HepG2 (cell line): Measurements from ENCODE around the gene DNASE2. TPM values are rescaled to one million over a fixed set of nuclear protein-coding genes. Genes with fewer than 3 reads are reported as not detected.

Experiments
- ATAC-seq: fragments of 200-7000 bp; cut with Tn5 transposase; 3 replicates; pipeline ENCODE4 v1.9.1; 2020; ENCODE audit warnings: mild to moderate bottlenecking, moderate library complexity
- BruUV-seq: library from RNA; stranded (reverse); fragments of 400-500 nt; replicated peaks from 2 replicates; lab custom pipeline; 2021; lab: Mats Ljungman, UMichigan
- CTCF ChIA-PET: fragments of 300-600 bp; formaldehyde crosslinking; extraction: SDS; loops from one replicate; lab custom pipeline; 2021; ENCODE audit warnings: low total read pairs, inconsistent platforms, low intra/inter-chr PET ratio; lab: Yijun Ruan, JAX
- POLR2A ChIA-PET: fragments of 350-600 bp; sonication (Branson Sonifier 250); formaldehyde crosslinking; loops from one replicate; lab custom pipeline; 2020; ENCODE audit warnings: antibody characterized with exemption, inconsistent platforms; lab: Yijun Ruan, JAX
- DNase-seq: peaks from one replicate; pipeline ENCODE4 v3.0.0-alpha.2; 2015; ENCODE audit warnings: low spot score
- FAIRE-seq: peaks from 3 replicates; lab custom pipeline; 2011; peaks lifted over from hg19 to GRCh38; lab: Jason Lieb, UNC
- H2AFZ ChIP-seq: one replicate; pipeline ENCODE4 v1.6.1; 2011; ENCODE audit warnings: low read length, inconsistent platforms
- H3K27ac ChIP-seq: fragments of 300-600 bp; 3 replicates; pipeline ENCODE4 v1.8.0; 2011; ENCODE audit warnings: mixed run types, mild to moderate bottlenecking, mixed read lengths, low read length, inconsistent platforms; ENCODE audit not compliant: insufficient read depth; ENCODE audit errors: extremely low read length
- H3K27me3 ChIP-seq, 2 experiments: fragments of 200-600 bp in 1 of 2; 2 replicates in 1 of 2; 3 replicates in 1 of 2; pipeline versions ENCODE4 v1.6.0 to v1.8.0; 2011; ENCODE audit warnings: low read length in 2 of 2, mild to moderate bottlenecking in 2 of 2, moderate library complexity in 2 of 2, inconsistent platforms in 1 of 2; ENCODE audit not compliant: insufficient read depth in 2 of 2, control insufficient read depth in 1 of 2
- H3K36me3 ChIP-seq, 2 experiments: fragments of 200-600 bp in 1 of 2; replicated peaks in 1 of 2; 2 replicates in 1 of 2; 3 replicates in 1 of 2; pipeline versions ENCODE4 v1.5.1 to v1.8.0; 2011; ENCODE audit warnings: low read length in 2 of 2, inconsistent platforms in 1 of 2; ENCODE audit not compliant: insufficient read depth in 2 of 2, control insufficient read depth in 1 of 2
- H3K4me1 ChIP-seq: 2 replicates; pipeline ENCODE4 v1.5.1; 2012; ENCODE audit warnings: low read length, inconsistent platforms; ENCODE audit not compliant: insufficient read depth
- H3K4me2 ChIP-seq: 2 replicates; pipeline ENCODE4 v1.6.0; 2011; ENCODE audit warnings: low read depth, low read length, inconsistent platforms
- H3K4me3 ChIP-seq, 3 experiments: fragments of 200-600 bp in 1 of 3; sonication (generic), shearing (Covaris generic) in 1 of 3; replicated peaks in 1 of 3; 2 replicates each; pipeline ENCODE4 v1.5.1; 2011 to 2016; ENCODE audit warnings: low read length in 3 of 3, inconsistent platforms in 2 of 3, low read depth in 2 of 3, mild to moderate bottlenecking in 2 of 3, control low read depth in 1 of 3, mixed read lengths in 1 of 3; ENCODE audit not compliant: insufficient read depth in 1 of 3
- H3K79me2 ChIP-seq: one replicate; pipeline ENCODE4 v1.6.1; 2011; ENCODE audit warnings: low read length, inconsistent platforms; ENCODE audit not compliant: insufficient read depth
- H3K9ac ChIP-seq: 2 replicates; pipeline ENCODE4 v1.6.0; 2011; ENCODE audit warnings: mild to moderate bottlenecking, low read depth, low read length, inconsistent platforms; ENCODE audit not compliant: insufficient read depth
- H3K9me3 ChIP-seq: 2 replicates; pipeline ENCODE4 v1.5.1; 2012; ENCODE audit warnings: mild to moderate bottlenecking, low read length
- H4K20me1 ChIP-seq: 2 replicates; pipeline ENCODE4 v1.6.0; 2011; ENCODE audit warnings: inconsistent platforms, mild to moderate bottlenecking, low read length, moderate library complexity; ENCODE audit not compliant: insufficient read depth
- DNMT1 ChIP-seq: sonication (generic); formaldehyde crosslinking; IDR thresholded peaks from 2 replicates; pipeline ENCODE4 v1.5.1; 2020; ENCODE audit warnings: mild to moderate bottlenecking, missing genetic modification reagents
- ESRRA ChIP-seq: sonication (generic); formaldehyde crosslinking; IDR thresholded peaks from 2 replicates; pipeline ENCODE4 v1.5.1; 2020; ENCODE audit warnings: mild to moderate bottlenecking, low read depth, missing genetic modification reagents
- KLF16 ChIP-seq, 2 experiments: sonication (generic) in 1 of 2; formaldehyde crosslinking in 1 of 2; IDR thresholded peaks; 2 replicates each; pipeline versions ENCODE4 v1.6.1 to v1.8.0; 2016 to 2023; ENCODE audit warnings: missing genetic modification reagents in 2 of 2, missing compliant biosample characterization in 1 of 2
- MYC ChIP-seq: sonication (generic); formaldehyde crosslinking; IDR thresholded peaks from 2 replicates; pipeline ENCODE4 v1.9.0; 2021; ENCODE audit warnings: missing genetic modification reagents, borderline replicate concordance
- MZF1 ChIP-seq: sonication (generic); formaldehyde crosslinking; IDR thresholded peaks from 2 replicates; pipeline ENCODE4 v1.8.1; 2023; ENCODE audit warnings: mild to moderate bottlenecking, missing genetic modification reagents, borderline replicate concordance
- PLRG1 ChIP-seq: fragments of 450-650 bp; conservative IDR thresholded peaks from 2 replicates; pipeline ENCODE4 v1.6.1; 2016
- TCF7 ChIP-seq: sonication (generic); IDR thresholded peaks from 2 replicates; pipeline ENCODE4 v1.6.1; 2016; ENCODE audit warnings: antibody characterized with exemption, low read depth
- ZNF138 ChIP-seq: sonication (generic); formaldehyde crosslinking; IDR thresholded peaks from 2 replicates; pipeline ENCODE4 v1.5.0; 2020; ENCODE audit warnings: mild to moderate bottlenecking, low read depth, missing genetic modification reagents
- ZNF296 ChIP-seq: sonication (generic); formaldehyde crosslinking; conservative IDR thresholded peaks from 2 replicates; pipeline ENCODE4 v1.5.0; 2020; ENCODE audit warnings: mild to moderate bottlenecking, missing genetic modification reagents
- ZNF383 ChIP-seq: sonication (generic); formaldehyde crosslinking; IDR thresholded peaks from 2 replicates; pipeline ENCODE4 v1.4.0; 2020; ENCODE audit warnings: missing genetic modification reagents, mild to moderate bottlenecking, borderline replicate concordance
- ZNF570 ChIP-seq: sonication (generic); formaldehyde crosslinking; IDR thresholded peaks from 2 replicates; pipeline ENCODE4 v1.4.0; 2020; ENCODE audit warnings: mild to moderate bottlenecking, missing genetic modification reagents, borderline replicate concordance
- ZNF775 ChIP-seq: sonication (generic); formaldehyde crosslinking; IDR thresholded peaks from 2 replicates; pipeline ENCODE4 v1.4.0; 2020; ENCODE audit warnings: missing genetic modification reagents, mild to moderate bottlenecking, moderate library complexity, borderline replicate concordance
- ZNF891 ChIP-seq: sonication (generic); formaldehyde crosslinking; IDR thresholded peaks from 2 replicates; pipeline ENCODE4 v1.5.0; 2020; ENCODE audit warnings: mild to moderate bottlenecking, missing genetic modification reagents
- WGBS: methylation state at CpG from one replicate; pipeline ENCODE4 v1.1.6; 2017; ENCODE audit warnings: low lambda C conversion rate; 5-methylcytosine and 5-hydroxymethylcytosine counted together
- in situ Hi-C: cut with HindIII; loops from 2 replicates; pipeline ENCODE4 v1.10.0; 2017; ENCODE audit warnings: low pct_unique_long_range_greater_than_20kb; ENCODE audit not compliant: extremely low pct_ligation_motif_present
- intact Hi-C: fragments of 100-400 bp; cut with micrococcal nuclease; formaldehyde crosslinking; loops from one replicate; pipeline ENCODE4 v1.10.0; 2022; ENCODE audit not compliant: unreplicated experiment
- polyA plus RNA-seq, 8 experiments: library from polyadenylated mRNA; depleted of rRNA in 3 of 8; stranded (reverse) in 7 of 8; unstranded in 1 of 8; fragments of >200 nt; fragmentation: Illumina TruSeq in 4 of 8; extraction: Trizol in 4 of 8; gene quantifications; 2 replicates each; pipeline versions ENCODE4 v1.2.1 to v1.2.3, GENCODE V29; 2011 to 2016; ENCODE audit warnings: low read depth in 4 of 8, missing spikeins in 1 of 8, mixed read lengths in 1 of 8; ENCODE audit not compliant: insufficient read depth in 1 of 8
- total RNA-seq, 5 experiments: library from RNA; depleted of rRNA; stranded (reverse); fragments of >200 nt; fragmentation: Illumina TruSeq; extraction: Trizol; gene quantifications; 2 replicates each; pipeline ENCODE4 v1.2.3, GENCODE V29; 2016; ENCODE audit warnings: low read depth in 1 of 5
- TF ChIP-seq, protein P1 (sequence below): sonication (generic); formaldehyde crosslinking; IDR thresholded peaks from 2 replicates; pipeline ENCODE4 v1.8.1; 2022; ENCODE audit warnings: low read depth, mild to moderate bottlenecking, missing genetic modification reagents
- TF ChIP-seq, protein P2 (sequence below): sonication (generic); formaldehyde crosslinking; conservative IDR thresholded peaks from 2 replicates; pipeline ENCODE4 v1.8.1; 2023; ENCODE audit warnings: missing genetic modification reagents
- TF ChIP-seq, protein P3 (sequence below): sonication (generic); formaldehyde crosslinking; IDR thresholded peaks from 2 replicates; pipeline ENCODE4 v1.4.0; 2020; ENCODE audit warnings: missing genetic modification reagents
- TF ChIP-seq, protein P4 (sequence below): IDR thresholded peaks from 2 replicates; pipeline ENCODE4 v1.6.1; 2018; ENCODE audit warnings: missing genetic modification reagents

Gene DNASE2
- total and polyA plus RNA-seq, 2 of the 13 experiments (the other 11 are each of a cell fraction or from before 2014, with no cell fraction given): 7.5 to 16.2 TPM

DNA sequence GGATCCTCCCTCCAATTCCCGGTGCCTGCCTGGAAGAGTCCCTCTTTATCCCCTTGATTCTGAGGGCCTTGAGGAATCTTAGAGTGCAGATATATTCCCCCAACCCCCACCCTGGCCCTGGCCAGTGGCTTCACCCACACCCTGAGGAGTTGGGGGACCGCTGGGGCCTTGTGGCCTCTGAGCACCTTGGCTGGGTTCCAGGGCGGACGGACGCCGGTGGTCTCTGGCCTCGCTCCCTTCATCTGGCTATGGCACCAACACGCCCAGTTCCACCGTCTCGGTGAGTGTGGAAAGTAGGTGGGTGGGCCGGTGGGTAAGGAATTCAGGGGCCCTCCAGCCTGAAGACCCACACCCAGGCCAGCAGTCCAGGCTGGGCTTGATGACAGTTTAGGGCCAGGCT, 37.9 kb downstream of the DNASE2 start:
- no peak overlapping the region for H3K9ac ChIP-seq
- intact Hi-C loops (no loop called here), in situ Hi-C loops (no loop called here)
- H3K4me1 ChIP-seq: peaks cover 11% of the 10 kb centered on the region
- CTCF ChIA-PET: no interaction called here
- WGBS: 96% methylated on average over 5 of the region's 11 CpGs
- H3K36me3 ChIP-seq: no peaks in the 10 kb centered on the region
- FAIRE-seq (no peak), DNase-seq (no peak), ATAC-seq (no peak)
- no peaks in the 10 kb centered on the region for H3K79me2 ChIP-seq
- H3K27ac ChIP-seq: no peak overlapping the region
- H3K4me2 ChIP-seq: no peak overlapping the region
- H2AFZ ChIP-seq: no peak overlapping the region
- BruUV-seq: no TSS peak
- POLR2A ChIA-PET: no interaction called here
- no peak overlapping the region for H3K4me3 ChIP-seq
- H3K27me3 ChIP-seq: no peaks in the 10 kb centered on the region; a peak in 1 of 5 replicates
- no peaks in the 10 kb centered on the region for H4K20me1 ChIP-seq
- no peaks in the 10 kb centered on the region for H3K9me3 ChIP-seq
- TF ChIP-seq ZNF383 (CRISPR knock-in tag) (no peak), ESRRA (no peak), TCF7 (no peak), MYC (no peak), ZNF570 (no peak), KLF16 (CRISPR knock-in tag; IDR thresholded peaks at IDR 0.05) (no peak), ZNF775 (CRISPR knock-in tag) (no peak), MZF1 (no peak), ZNF891 (CRISPR knock-in tag) (no peak), PLRG1 (no peak), ZNF296 (CRISPR knock-in tag) (no peak), DNMT1 (CRISPR knock-in tag) (no peak), ZNF138 (CRISPR knock-in tag) (no peak)
- TF ChIP-seq, protein P1, sequence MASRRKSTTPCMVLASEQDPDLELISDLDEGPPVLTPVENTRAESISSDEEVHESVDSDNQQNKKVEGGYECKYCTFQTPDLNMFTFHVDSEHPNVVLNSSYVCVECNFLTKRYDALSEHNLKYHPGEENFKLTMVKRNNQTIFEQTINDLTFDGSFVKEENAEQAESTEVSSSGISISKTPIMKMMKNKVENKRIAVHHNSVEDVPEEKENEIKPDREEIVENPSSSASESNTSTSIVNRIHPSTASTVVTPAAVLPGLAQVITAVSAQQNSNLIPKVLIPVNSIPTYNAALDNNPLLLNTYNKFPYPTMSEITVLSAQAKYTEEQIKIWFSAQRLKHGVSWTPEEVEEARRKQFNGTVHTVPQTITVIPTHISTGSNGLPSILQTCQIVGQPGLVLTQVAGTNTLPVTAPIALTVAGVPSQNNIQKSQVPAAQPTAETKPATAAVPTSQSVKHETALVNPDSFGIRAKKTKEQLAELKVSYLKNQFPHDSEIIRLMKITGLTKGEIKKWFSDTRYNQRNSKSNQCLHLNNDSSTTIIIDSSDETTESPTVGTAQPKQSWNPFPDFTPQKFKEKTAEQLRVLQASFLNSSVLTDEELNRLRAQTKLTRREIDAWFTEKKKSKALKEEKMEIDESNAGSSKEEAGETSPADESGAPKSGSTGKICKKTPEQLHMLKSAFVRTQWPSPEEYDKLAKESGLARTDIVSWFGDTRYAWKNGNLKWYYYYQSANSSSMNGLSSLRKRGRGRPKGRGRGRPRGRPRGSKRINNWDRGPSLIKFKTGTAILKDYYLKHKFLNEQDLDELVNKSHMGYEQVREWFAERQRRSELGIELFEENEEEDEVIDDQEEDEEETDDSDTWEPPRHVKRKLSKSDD: no peak
- TF ChIP-seq, protein P2, sequence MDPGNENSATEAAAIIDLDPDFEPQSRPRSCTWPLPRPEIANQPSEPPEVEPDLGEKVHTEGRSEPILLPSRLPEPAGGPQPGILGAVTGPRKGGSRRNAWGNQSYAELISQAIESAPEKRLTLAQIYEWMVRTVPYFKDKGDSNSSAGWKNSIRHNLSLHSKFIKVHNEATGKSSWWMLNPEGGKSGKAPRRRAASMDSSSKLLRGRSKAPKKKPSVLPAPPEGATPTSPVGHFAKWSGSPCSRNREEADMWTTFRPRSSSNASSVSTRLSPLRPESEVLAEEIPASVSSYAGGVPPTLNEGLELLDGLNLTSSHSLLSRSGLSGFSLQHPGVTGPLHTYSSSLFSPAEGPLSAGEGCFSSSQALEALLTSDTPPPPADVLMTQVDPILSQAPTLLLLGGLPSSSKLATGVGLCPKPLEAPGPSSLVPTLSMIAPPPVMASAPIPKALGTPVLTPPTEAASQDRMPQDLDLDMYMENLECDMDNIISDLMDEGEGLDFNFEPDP (CRISPR knock-in tag): no peak
- TF ChIP-seq, protein P3, sequence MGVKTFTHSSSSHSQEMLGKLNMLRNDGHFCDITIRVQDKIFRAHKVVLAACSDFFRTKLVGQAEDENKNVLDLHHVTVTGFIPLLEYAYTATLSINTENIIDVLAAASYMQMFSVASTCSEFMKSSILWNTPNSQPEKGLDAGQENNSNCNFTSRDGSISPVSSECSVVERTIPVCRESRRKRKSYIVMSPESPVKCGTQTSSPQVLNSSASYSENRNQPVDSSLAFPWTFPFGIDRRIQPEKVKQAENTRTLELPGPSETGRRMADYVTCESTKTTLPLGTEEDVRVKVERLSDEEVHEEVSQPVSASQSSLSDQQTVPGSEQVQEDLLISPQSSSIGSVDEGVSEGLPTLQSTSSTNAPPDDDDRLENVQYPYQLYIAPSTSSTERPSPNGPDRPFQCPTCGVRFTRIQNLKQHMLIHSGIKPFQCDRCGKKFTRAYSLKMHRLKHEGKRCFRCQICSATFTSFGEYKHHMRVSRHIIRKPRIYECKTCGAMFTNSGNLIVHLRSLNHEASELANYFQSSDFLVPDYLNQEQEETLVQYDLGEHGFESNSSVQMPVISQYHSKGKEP: no peak
- TF ChIP-seq, protein P4, sequence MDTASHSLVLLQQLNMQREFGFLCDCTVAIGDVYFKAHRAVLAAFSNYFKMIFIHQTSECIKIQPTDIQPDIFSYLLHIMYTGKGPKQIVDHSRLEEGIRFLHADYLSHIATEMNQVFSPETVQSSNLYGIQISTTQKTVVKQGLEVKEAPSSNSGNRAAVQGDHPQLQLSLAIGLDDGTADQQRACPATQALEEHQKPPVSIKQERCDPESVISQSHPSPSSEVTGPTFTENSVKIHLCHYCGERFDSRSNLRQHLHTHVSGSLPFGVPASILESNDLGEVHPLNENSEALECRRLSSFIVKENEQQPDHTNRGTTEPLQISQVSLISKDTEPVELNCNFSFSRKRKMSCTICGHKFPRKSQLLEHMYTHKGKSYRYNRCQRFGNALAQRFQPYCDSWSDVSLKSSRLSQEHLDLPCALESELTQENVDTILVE: no peak
